ENCODE results near the gene APOC1.

DNA sequence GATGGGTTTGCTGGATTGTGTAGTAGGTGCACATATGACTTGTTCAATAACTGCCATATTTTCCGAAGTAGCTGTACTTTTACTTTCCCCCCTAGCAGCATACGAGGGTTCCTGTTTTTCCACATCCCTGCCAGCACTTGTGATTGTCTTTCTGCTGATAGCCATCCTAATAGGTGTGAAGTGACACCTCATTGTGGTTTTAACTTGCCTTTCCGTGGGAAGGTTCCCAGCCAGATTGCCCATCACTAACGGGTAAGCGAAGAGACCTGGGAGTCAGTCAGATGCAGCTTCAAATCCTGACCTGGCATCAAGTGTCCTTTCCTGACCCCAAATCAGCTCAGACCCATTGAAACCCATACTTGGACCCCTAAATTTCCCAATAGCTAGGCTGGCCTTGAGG is 45.3 kb downstream of the APOC1 start:
- TF ChIP-seq, protein P1, sequence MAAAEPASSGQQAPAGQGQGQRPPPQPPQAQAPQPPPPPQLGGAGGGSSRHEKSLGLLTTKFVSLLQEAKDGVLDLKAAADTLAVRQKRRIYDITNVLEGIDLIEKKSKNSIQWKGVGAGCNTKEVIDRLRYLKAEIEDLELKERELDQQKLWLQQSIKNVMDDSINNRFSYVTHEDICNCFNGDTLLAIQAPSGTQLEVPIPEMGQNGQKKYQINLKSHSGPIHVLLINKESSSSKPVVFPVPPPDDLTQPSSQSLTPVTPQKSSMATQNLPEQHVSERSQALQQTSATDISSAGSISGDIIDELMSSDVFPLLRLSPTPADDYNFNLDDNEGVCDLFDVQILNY (CRISPR knock-in tag; IDR thresholded peaks at IDR 0.05) = no peak
- TF ChIP-seq, protein P2, sequence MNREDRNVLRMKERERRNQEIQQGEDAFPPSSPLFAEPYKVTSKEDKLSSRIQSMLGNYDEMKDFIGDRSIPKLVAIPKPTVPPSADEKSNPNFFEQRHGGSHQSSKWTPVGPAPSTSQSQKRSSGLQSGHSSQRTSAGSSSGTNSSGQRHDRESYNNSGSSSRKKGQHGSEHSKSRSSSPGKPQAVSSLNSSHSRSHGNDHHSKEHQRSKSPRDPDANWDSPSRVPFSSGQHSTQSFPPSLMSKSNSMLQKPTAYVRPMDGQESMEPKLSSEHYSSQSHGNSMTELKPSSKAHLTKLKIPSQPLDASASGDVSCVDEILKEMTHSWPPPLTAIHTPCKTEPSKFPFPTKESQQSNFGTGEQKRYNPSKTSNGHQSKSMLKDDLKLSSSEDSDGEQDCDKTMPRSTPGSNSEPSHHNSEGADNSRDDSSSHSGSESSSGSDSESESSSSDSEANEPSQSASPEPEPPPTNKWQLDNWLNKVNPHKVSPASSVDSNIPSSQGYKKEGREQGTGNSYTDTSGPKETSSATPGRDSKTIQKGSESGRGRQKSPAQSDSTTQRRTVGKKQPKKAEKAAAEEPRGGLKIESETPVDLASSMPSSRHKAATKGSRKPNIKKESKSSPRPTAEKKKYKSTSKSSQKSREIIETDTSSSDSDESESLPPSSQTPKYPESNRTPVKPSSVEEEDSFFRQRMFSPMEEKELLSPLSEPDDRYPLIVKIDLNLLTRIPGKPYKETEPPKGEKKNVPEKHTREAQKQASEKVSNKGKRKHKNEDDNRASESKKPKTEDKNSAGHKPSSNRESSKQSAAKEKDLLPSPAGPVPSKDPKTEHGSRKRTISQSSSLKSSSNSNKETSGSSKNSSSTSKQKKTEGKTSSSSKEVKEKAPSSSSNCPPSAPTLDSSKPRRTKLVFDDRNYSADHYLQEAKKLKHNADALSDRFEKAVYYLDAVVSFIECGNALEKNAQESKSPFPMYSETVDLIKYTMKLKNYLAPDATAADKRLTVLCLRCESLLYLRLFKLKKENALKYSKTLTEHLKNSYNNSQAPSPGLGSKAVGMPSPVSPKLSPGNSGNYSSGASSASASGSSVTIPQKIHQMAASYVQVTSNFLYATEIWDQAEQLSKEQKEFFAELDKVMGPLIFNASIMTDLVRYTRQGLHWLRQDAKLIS (CRISPR knock-in tag; IDR thresholded peaks at IDR 0.05; ENCODE audit: borderline replicate concordance) = no peak
- TF ChIP-seq, protein P3, sequence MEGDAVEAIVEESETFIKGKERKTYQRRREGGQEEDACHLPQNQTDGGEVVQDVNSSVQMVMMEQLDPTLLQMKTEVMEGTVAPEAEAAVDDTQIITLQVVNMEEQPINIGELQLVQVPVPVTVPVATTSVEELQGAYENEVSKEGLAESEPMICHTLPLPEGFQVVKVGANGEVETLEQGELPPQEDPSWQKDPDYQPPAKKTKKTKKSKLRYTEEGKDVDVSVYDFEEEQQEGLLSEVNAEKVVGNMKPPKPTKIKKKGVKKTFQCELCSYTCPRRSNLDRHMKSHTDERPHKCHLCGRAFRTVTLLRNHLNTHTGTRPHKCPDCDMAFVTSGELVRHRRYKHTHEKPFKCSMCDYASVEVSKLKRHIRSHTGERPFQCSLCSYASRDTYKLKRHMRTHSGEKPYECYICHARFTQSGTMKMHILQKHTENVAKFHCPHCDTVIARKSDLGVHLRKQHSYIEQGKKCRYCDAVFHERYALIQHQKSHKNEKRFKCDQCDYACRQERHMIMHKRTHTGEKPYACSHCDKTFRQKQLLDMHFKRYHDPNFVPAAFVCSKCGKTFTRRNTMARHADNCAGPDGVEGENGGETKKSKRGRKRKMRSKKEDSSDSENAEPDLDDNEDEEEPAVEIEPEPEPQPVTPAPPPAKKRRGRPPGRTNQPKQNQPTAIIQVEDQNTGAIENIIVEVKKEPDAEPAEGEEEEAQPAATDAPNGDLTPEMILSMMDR (IDR thresholded peaks at IDR 0.05) = no peak
- TF ChIP-seq ZNF671 (CRISPR knock-in tag; IDR thresholded peaks at IDR 0.05) = no peak
- no peak for TF ChIP-seq CREB1 (CRISPR knock-in tag; IDR thresholded peaks at IDR 0.05)
- TF ChIP-seq, protein P4, sequence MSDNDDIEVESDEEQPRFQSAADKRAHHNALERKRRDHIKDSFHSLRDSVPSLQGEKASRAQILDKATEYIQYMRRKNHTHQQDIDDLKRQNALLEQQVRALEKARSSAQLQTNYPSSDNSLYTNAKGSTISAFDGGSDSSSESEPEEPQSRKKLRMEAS (CRISPR knock-in tag; IDR thresholded peaks at IDR 0.05) = no peak
